Subcutaneous adipose tissue (tissue), 4 donors: ENCODE measurements around the gene AGAP1. TPM values are rescaled to one million over a fixed set of nuclear protein-coding genes. Genes with fewer than 3 reads are reported as not detected.

Experiments
- total RNA-seq, 4 donors: library from RNA; depleted of rRNA; stranded (reverse); fragments of >200 nt; gene quantifications; one replicate each; pipeline ENCODE4 v1.1.0, GENCODE V29; 2016
- TF ChIP-seq, protein P1 (sequence below): fragments of 450-650 bp; IDR thresholded peaks from one replicate; pipeline ENCODE4 v1.5.1; 2016; ENCODE audit warnings: low read depth, mild to moderate bottlenecking, control low read depth, antibody characterized with exemption, moderate library complexity

The AGAP1 gene
- total RNA-seq, 4 donors from 2014 or later: 13.6 to 26.3 (median 23.6) TPM

DNA sequence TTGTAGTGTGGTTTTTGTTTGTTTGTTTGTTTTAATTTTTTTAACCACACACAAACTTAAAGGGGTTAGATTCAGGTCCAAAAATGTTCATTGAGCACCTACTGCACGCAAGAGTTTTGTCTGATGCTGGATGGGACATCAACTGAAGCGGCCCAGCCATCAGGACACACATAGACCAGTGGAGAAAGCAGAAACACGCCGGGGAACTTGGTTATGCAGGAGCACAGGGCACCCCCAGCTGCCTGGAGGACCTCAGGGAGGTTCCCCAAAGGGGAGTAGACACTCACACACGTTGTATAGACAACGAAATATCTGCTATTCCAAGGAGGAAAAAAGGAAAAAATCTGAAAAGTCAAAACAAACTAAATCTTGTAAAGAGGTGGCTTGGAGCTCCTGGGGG lies 482.7 kb downstream of the AGAP1 start:
- TF ChIP-seq, protein P1, sequence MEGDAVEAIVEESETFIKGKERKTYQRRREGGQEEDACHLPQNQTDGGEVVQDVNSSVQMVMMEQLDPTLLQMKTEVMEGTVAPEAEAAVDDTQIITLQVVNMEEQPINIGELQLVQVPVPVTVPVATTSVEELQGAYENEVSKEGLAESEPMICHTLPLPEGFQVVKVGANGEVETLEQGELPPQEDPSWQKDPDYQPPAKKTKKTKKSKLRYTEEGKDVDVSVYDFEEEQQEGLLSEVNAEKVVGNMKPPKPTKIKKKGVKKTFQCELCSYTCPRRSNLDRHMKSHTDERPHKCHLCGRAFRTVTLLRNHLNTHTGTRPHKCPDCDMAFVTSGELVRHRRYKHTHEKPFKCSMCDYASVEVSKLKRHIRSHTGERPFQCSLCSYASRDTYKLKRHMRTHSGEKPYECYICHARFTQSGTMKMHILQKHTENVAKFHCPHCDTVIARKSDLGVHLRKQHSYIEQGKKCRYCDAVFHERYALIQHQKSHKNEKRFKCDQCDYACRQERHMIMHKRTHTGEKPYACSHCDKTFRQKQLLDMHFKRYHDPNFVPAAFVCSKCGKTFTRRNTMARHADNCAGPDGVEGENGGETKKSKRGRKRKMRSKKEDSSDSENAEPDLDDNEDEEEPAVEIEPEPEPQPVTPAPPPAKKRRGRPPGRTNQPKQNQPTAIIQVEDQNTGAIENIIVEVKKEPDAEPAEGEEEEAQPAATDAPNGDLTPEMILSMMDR: no peak

DNA sequence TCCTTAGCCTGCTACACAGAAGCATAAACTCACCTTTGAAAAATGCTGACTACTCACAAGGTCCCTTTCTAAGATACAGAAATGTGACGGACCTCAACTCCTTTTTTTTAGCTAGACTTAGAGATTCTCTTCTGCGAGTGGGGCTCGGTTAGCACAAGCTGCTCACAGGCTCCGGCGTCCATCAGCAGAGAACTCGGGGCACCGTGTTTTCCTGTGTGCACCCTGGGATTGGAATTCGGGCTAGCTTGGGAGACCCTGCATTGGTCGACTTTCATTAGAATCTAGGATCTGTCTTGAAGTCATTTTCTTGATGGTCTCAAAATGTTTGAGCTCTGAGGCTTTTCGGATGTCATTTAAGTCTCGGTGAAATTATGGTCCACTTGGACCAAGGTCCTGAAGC lies 483.1 kb downstream of the AGAP1 start:
- TF ChIP-seq, protein P1: no peak

DNA sequence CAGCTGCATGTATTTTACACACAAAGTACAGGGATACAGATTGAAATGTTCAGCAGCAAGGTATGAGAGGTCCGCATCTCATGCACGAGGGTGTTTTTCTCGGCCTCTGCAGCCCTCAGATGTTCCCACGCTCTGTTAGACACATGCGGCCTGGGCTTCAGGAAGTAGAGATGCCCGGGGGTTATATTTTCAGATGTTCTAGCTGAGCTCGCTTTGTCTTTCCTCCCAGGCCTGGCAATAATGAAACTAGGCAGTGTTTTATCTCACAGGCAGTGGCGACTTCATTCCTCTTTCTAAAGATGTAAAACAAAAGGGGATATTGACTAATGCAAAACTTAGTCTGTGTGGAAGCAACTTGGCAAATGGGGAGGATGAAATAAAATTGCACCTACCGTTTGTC lies 483.6 kb downstream of the AGAP1 start:
- TF ChIP-seq, protein P1: no peak

DNA sequence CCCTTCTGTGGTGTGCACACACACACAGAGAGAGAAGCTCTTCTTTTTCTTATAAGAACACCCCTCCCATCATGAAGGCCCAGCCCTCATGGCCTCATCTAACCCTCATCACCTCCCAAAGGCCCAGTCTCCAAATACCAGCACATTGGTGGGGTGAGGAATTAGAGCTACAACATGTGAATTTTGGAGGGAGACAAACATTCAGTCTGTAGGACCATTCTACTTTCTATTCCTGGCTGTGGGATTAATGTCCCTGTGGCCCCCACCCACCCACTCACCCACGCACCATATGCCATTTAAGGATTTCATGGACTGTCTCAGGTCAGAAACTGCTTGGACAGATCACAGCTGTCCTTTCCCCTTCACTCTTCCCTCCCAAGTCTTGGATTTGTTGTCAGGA lies 484.2 kb downstream of the AGAP1 start:
- TF ChIP-seq, protein P1: no peak

DNA sequence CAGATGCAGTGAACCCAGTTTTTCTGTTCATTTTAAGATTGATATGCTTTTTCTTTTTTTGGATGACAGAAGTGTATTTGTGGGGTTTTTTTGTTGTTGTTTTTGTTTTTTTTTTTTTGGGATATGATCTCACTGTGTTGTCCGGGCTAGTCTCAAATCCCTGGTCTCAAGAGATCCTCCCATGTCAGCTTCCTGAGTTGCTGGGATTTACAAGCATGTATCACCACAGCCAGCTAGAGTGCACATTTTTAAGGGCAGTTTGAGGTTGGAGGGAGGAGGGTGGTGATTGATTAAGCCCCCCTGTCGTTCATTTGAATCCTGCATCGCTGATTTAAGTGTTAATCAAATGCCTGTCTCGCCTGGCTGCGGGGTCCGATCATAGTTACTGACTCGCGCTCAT lies 485.2 kb downstream of the AGAP1 start:
- TF ChIP-seq, protein P1: no peak

DNA sequence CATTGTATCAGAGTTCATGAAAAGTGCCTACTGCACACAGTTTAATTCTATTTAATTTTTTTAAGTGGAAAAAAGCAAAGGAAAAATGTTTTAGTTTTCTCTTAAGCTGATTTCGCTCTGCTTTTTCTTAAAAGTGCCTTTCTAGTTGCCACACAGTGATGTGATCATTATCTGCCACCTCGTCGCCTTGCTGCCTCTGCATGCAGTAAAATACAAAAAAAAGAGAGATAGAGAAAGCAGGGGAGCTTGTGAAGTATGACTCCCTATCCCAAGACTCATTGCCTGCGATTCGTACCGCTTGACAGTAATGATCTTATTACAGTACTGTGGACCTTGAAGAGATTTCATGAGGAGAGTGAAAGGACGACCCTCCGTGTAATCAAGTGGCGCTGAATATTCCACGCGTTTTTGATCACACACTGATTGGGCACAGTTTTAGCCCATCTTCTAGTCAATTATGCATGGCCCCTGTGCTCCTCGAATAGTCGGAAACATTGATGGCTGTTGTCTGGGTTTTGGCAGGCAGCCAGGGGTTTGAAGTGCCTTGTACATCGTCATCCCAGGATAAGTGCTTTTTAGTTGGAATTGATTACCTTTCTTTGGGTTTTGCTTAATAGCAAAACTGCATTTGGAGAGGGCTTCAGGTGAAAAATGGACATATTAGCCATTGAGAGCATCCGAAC lies 486.1 kb downstream of the AGAP1 start:
- TF ChIP-seq, protein P1: no peak

DNA sequence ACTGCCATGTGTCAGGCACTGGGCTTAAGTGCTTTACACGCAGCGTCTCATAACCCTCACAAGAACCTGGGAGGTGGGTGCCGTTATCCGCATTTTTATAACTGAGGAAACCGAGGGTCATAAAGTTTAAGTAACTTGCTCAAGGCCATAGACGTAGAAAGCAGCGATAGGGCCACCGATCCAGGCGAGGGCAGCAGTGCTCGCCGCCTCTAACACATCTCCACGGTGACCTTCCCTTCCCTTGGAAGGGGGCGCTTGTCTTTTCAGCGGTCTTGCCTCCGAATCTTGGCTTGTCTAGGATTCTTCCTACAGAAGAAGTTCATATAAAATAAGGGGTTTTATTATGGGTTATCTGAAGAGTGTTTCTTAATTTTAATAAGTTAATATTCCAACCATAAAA lies 487.8 kb downstream of the AGAP1 start:
- TF ChIP-seq, protein P1: no peak
